ENCODE results near the gene CLK2.

The CLK2 gene

DNA sequence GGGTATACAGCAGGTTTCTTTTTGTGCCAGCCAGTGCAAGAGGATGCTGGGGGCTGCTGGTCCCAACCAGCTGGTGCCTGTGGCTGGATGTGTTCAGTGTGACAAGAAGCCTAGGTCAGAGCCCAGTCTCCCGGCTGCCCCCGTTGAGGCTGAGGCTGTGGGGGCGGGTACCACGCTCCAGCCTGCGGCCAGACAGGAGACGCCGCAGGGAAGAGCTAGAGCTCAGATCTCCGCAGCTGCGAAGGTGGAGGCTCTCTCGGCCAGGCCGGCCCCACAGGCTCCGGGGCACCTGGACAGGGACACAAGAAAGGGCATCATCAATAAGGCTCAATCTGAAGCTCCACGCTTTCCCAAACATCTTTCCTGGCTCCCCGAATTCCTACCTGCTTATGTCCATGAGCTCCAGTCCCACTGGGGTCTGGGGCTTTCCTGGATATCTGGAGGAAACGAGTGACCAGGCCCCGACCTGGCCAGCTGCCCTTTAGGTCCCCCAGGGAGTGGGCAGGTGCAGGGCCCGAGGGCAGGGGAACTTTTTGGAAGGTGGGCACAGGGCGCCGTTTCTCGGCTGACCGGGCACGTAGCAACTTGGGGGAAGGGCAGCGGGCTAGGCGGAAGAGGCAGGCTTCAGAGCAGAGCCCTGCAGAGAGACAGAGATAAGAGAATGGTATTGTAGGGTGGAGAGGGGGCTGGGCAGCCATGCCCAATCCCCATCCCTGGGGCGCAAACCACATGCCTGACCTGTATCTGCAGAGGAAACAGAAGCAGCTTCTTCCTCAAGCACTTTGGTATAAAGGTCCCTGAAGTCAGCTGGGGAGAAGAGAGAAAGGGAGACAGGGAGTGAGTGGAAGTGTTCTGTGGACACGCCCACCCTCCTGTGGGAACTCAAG, 25.4 kb downstream of the CLK2 start:
- TF ChIP-seq RAD21 (IDR thresholded peaks at IDR 0.05; ENCODE audit: low read depth): no peak
- TF ChIP-seq ZBTB7A (IDR thresholded peaks at IDR 0.05; ENCODE audit: low read depth): no peak
- TF ChIP-seq, protein P1, sequence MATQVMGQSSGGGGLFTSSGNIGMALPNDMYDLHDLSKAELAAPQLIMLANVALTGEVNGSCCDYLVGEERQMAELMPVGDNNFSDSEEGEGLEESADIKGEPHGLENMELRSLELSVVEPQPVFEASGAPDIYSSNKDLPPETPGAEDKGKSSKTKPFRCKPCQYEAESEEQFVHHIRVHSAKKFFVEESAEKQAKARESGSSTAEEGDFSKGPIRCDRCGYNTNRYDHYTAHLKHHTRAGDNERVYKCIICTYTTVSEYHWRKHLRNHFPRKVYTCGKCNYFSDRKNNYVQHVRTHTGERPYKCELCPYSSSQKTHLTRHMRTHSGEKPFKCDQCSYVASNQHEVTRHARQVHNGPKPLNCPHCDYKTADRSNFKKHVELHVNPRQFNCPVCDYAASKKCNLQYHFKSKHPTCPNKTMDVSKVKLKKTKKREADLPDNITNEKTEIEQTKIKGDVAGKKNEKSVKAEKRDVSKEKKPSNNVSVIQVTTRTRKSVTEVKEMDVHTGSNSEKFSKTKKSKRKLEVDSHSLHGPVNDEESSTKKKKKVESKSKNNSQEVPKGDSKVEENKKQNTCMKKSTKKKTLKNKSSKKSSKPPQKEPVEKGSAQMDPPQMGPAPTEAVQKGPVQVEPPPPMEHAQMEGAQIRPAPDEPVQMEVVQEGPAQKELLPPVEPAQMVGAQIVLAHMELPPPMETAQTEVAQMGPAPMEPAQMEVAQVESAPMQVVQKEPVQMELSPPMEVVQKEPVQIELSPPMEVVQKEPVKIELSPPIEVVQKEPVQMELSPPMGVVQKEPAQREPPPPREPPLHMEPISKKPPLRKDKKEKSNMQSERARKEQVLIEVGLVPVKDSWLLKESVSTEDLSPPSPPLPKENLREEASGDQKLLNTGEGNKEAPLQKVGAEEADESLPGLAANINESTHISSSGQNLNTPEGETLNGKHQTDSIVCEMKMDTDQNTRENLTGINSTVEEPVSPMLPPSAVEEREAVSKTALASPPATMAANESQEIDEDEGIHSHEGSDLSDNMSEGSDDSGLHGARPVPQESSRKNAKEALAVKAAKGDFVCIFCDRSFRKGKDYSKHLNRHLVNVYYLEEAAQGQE (IDR thresholded peaks at IDR 0.05; ENCODE audit: low read depth): no peak

DNA sequence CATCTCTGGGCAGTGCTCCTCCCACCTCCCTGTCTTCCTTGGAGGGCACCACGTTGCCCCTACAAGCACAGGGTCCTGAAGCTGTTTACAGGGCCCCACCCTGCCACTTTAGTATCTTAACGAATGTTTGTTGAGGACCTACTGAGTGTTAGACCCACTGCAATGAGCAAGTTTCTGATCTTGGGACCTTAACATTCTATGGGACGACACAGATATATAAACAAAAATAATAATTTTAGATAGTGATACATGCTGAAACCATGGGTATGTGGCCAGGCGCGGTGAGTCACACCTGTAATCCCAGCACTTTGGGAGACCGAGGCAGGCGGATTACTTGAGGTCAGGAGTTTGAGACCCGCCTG, 28.2 kb downstream of the CLK2 start:
- TF ChIP-seq YY1 (IDR thresholded peaks at IDR 0.05; ENCODE audit: low read depth) (no peak), TEAD4 (IDR thresholded peaks at IDR 0.05) (no peak), RAD21 (IDR thresholded peaks at IDR 0.05; ENCODE audit: low read depth) (no peak), EP300 (IDR thresholded peaks at IDR 0.05; ENCODE audit: borderline replicate concordance) (no peak), TCF12 (IDR thresholded peaks at IDR 0.05; ENCODE audit: low read depth) (no peak), CEBPB (IDR thresholded peaks at IDR 0.05) (no peak), CREB1 (IDR thresholded peaks at IDR 0.05; ENCODE audit: low read depth) (no peak)
- TF ChIP-seq, protein P2, sequence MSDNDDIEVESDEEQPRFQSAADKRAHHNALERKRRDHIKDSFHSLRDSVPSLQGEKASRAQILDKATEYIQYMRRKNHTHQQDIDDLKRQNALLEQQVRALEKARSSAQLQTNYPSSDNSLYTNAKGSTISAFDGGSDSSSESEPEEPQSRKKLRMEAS (IDR thresholded peaks at IDR 0.05): no peak

DNA sequence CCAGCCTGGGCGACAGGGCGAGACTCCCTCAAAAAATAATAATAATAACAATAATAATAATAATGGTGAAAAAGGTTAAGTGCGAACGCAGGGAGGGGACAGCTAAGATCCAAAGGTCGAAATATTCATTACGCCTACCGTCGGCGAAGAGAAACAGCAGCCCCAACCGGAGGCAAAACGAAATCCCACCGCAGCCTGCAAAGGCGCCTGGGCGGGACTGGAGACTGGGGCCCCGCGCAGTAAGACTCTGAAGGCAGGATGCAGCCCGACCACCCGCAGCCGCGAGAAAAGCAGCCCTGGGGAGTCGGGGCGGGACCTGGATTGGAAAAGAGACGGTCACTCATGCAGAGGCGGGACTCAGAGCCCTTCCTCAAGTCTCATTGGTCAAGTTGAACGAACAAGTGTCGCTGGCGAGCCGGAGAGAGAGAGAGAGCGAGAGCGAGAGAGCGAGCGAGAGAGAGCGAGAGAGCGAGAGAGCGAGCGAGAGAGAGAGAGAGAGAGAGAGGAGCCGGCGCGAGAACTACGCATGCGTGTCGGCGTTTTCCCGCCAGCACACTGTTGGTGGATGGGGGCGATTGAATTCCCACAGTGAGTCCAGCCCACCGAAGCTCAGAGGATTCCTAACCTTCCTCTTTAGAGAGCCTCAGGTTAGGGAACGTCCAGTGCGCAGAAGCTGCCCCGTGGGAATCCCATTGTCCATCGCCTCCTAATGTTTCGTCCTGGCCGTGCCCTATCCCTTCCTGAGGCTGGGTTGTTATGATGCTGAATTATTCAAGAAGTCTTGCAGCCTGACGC, 28.7 kb downstream of the CLK2 start:
- TF ChIP-seq NFIC (IDR thresholded peaks at IDR 0.05): peak; percentile 77
- TF ChIP-seq TEAD4 (IDR thresholded peaks at IDR 0.05): peak; percentile 80
- TF ChIP-seq FOXM1 (IDR thresholded peaks at IDR 0.05; ENCODE audit: borderline replicate concordance, low read depth): peak; percentile 94
- TF ChIP-seq YY1 (IDR thresholded peaks at IDR 0.05; ENCODE audit: low read depth): peak; percentile 75; the same call in 1 of the 2 replicates
- TF ChIP-seq EGR1 (IDR thresholded peaks at IDR 0.05): no peak; the same call in 1 of the 2 replicates
- TF ChIP-seq, protein P2 (IDR thresholded peaks at IDR 0.05): peak; percentile 98
- TF ChIP-seq TCF12 (IDR thresholded peaks at IDR 0.05; ENCODE audit: low read depth): peak; percentile 90
- peak; percentile 84; the same call in 1 of the 2 replicates for TF ChIP-seq ZBTB7A (IDR thresholded peaks at IDR 0.05; ENCODE audit: low read depth)
- TF ChIP-seq, protein P1 (IDR thresholded peaks at IDR 0.05; ENCODE audit: low read depth): no peak
- TF ChIP-seq CREB1 (IDR thresholded peaks at IDR 0.05; ENCODE audit: low read depth): peak; percentile 30; the same call in 1 of the 2 replicates
- no peak for TF ChIP-seq RAD21 (IDR thresholded peaks at IDR 0.05; ENCODE audit: low read depth)
- peak; percentile 36; the same call in 1 of the 2 replicates for TF ChIP-seq CEBPB (IDR thresholded peaks at IDR 0.05)
- peak; percentile 81 for TF ChIP-seq TAF1 (IDR thresholded peaks at IDR 0.05; ENCODE audit: low read depth)
- TF ChIP-seq, protein P3, sequence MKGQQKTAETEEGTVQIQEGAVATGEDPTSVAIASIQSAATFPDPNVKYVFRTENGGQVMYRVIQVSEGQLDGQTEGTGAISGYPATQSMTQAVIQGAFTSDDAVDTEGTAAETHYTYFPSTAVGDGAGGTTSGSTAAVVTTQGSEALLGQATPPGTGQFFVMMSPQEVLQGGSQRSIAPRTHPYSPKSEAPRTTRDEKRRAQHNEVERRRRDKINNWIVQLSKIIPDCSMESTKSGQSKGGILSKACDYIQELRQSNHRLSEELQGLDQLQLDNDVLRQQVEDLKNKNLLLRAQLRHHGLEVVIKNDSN (IDR thresholded peaks at IDR 0.05): peak; percentile 74
- peak; percentile 74 for TF ChIP-seq EP300 (IDR thresholded peaks at IDR 0.05; ENCODE audit: borderline replicate concordance)

DNA sequence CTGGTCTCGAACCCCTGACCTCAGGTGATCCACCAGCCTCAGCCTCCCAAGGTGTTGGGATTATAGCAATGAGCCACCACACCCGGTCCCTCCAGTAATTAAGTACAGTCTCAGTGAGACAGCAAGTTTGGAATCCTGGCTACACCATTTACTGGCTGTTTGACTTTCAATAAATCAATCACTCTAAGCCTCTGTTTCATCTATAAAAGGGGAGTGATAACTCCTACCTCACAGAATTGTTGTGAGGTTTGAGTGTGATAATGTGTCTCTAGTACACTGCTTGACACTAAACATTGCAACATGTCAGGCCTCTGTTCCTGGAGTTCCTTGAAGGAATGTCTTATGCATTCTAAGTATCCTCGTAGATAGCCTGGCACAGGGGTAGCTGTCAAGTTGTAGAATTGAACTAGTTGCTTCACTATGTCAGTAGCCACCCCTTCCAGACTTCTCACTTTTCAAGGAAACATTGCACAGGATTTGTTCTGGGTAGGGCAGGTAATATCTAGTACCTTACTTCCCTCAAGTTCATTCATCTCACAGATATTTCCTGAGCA, 30.4 kb downstream of the CLK2 start:
- TF ChIP-seq CREB1 (IDR thresholded peaks at IDR 0.05; ENCODE audit: low read depth) (no peak), EP300 (IDR thresholded peaks at IDR 0.05; ENCODE audit: borderline replicate concordance) (no peak)

DNA sequence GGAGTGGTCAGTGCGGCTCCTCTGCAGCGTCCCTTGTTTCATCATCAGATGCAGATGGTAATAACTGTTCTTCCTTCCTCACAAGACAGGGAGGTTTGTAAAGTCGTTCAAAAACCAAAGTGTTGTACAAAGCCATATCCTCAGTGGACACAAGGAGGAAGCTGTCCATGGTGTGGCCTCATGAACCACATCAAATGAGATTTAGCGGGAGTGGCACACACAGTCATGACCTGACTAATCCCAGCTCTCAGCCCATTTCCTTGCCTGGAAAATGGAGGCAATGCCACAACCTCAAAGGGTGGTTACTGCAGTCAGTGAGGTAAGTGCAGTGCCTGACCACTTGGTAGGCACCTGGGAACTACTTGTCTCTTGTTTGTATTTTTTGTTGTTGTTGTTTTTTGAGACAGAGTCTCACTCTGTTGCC, 31.5 kb downstream of the CLK2 start:
- TF ChIP-seq, protein P3 (IDR thresholded peaks at IDR 0.05): no peak
- TF ChIP-seq FOXM1 (IDR thresholded peaks at IDR 0.05; ENCODE audit: borderline replicate concordance, low read depth) (no peak), YY1 (IDR thresholded peaks at IDR 0.05; ENCODE audit: low read depth) (no peak), ZBTB7A (IDR thresholded peaks at IDR 0.05; ENCODE audit: low read depth) (no peak), CREB1 (IDR thresholded peaks at IDR 0.05; ENCODE audit: low read depth) (no peak), NFIC (IDR thresholded peaks at IDR 0.05) (no peak), EP300 (IDR thresholded peaks at IDR 0.05; ENCODE audit: borderline replicate concordance) (no peak), TEAD4 (IDR thresholded peaks at IDR 0.05) (no peak)
- TF ChIP-seq, protein P2 (IDR thresholded peaks at IDR 0.05): no peak

Measured in Ishikawa (cell line).